HG03108 (cell line): ENCODE measurements around the gene ANKMY1.
"Not testable (repeated sequence)": the region's sequence is repeated elsewhere in the genome, so short reads cannot be mapped to it uniquely, and the experiment has no call there.

Experiments
- ATAC-seq: cut with Tn5 transposase; IDR thresholded peaks from one replicate; pipeline ENCODE4 v1.9.1; 2021; ENCODE audit warnings: moderate library complexity; ENCODE audit not compliant: unreplicated experiment

Gene ANKMY1

GRCh38 chr2:240555541-240556250, 2.1 kb downstream of the ANKMY1 start:
- no peak for ATAC-seq

GRCh38 chr2:240554767-240555493, 2.9 kb downstream of the ANKMY1 start:
- ATAC-seq = no peak

GRCh38 chr2:240553956-240554480, 3.8 kb downstream of the ANKMY1 start:
- no peak for ATAC-seq

DNA sequence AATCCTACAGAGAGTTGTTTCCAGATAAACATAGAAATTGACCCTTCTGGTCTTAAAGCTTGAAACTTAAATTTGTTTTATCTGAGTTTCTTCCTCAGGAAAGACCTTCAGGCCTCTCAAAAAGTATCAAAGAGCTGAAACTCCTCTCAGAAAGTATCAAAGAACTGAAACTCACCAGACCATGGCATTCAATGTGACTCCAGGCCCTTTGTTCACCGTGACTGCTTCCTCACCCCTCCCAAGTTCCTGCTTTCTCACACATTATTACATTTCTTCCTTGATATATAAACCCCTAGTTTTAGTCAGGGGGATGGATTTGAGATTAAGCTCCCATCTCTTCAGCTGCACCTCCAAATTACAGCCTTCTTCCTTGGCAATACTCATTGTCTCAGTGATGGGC, 6.0 kb downstream of the ANKMY1 start:
- no peak for ATAC-seq

GRCh38 chr2:240551288-240551687, 6.5 kb downstream of the ANKMY1 start:
- ATAC-seq = no peak

DNA sequence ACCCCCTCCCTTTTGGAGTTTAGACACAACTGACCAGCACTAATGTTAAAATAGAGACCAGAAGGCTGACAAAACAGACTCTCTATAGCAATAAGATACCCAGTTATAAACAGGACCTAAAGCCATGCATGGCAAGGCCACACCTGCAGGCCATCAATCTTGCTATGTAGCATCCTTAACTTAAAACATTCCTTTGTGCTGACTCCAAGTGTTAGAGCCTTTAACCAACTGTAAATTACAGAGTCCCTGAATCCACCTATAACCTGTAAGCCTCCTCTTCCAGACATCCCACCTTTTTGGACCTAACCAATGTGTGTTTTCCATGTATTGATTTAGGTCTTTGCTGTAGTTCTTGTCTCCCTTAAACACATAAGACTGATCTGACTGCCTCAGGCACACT, 17.9 kb downstream of the ANKMY1 start:
- ATAC-seq = no peak

GRCh38 chr2:240539101-240539500, 18.7 kb downstream of the ANKMY1 start:
- ATAC-seq = not testable (repeated sequence)

- ATAC-seq = no peak
Measured at GRCh38 chr2:240538031-240538780, 19.6 kb downstream of the ANKMY1 start.

DNA sequence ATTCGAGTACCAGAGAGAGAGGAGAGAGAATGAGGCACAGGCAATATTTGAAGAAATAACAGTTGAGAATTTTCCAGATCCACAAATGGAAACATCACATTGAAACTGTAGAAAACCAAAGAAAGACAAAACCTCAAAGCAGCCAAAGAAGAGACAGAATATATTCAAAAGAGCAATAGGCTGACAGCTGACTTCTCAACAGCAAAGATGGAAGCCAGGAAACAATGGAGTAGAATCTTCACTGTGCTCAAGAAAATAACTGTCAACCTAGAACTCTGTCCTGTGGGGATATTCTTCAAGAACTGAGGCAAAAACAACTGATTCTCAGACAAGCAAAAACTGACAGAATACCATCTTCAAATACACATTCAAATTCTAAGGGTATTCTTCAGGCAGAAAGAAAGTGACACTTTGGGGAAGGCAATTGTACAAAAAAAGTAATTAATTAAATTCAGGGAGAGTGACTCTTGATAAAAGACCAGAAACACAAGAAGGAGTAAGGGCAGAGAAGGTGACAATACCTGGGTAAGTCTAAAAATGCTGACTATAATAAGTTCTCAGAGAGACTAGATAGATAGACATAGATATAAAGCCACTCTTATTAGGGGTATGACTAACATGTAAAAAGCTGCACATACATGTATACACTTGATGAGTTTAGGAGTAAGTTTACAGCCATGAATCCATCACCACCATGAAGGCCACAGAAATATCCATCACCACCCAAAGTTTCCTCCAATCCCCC, 25.6 kb downstream of the ANKMY1 start:
- no peak for ATAC-seq

- ATAC-seq = no peak
Measured at GRCh38 chr2:240531038-240531437, 26.8 kb downstream of the ANKMY1 start.

- ATAC-seq = no peak
Measured at GRCh38 chr2:240530181-240530580, 27.6 kb downstream of the ANKMY1 start.

GRCh38 chr2:240529344-240529999, 28.3 kb downstream of the ANKMY1 start:
- ATAC-seq = no peak

DNA sequence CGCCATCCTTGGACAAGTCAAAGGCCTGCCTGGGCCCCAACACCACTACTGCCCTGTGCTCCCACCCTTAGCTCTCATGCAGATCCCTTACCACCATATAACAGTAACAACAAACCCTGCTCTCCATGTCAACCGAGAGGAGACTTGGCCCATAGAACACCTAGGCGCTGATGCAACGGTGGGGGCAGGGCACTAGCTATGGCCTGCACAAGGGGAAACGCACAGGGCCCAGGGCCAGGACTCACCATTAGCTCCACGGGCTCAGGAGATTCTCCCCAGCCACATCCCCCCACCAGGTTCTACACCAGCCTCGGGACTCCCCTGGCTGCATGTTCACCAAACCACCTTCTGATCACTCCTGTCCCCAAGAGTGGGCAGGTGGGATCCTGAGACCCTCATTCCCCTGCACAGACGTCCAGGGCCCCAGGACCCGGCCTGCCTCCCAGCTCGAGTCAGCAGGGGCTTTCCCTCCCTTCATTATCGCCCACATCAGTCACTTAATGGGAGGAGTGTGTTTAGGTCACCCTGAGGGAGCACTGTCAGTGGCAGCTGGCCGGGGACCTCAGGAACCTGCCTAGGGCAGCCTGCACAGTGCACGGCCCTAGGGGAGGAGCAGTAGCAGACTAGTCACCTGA, 29.3 kb downstream of the ANKMY1 start:
- ATAC-seq = no peak

DNA sequence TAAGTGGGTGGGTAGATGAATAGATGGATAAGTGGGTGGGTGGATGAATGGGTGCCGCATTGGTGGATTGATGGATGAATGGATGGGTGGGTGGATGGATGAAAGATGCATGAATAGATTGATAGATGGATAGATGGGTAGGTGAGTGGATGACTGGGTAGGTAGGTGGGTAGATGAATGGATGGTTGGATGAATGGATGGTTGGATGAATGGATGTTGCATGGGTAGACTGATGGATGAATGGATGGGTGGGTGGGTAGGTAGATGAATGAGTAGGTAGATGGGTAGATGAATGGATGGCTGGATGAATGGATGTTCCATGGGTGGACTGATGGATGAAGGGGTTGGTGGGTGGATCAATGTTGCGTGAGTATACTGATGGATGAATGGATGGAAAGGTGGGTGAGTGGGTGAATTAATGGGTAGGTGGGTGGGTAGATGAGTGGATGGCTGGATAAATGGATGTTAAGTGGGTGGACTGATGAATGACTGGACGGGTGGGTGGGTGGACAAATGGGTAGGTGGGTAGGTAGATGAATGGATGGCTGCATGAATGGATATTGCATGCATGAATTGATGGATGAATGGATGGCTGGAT, 30.5 kb downstream of the ANKMY1 start:
- no peak for ATAC-seq

GRCh38 chr2:240526521-240526920, 31.3 kb downstream of the ANKMY1 start:
- ATAC-seq = no peak

DNA sequence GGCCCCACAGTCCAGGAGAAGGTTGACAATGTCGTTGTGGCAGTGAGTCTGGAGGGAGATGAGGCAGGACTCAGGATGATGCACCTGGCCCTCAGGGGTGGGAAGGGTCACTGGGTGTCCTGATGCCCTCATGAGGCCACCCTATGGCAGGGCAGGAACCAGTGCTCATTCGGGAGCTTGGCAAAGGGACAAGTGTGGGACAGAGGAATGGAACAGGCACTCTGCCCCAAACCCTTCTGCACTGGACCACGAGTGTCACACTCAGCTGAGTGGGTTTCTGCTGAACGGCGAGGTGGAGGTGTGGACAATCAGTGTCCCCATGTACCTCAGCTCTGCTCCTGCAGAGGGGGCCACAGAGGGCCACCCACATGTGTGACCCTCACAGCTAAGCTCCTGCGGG, 32.0 kb downstream of the ANKMY1 start:
- no peak for ATAC-seq

DNA sequence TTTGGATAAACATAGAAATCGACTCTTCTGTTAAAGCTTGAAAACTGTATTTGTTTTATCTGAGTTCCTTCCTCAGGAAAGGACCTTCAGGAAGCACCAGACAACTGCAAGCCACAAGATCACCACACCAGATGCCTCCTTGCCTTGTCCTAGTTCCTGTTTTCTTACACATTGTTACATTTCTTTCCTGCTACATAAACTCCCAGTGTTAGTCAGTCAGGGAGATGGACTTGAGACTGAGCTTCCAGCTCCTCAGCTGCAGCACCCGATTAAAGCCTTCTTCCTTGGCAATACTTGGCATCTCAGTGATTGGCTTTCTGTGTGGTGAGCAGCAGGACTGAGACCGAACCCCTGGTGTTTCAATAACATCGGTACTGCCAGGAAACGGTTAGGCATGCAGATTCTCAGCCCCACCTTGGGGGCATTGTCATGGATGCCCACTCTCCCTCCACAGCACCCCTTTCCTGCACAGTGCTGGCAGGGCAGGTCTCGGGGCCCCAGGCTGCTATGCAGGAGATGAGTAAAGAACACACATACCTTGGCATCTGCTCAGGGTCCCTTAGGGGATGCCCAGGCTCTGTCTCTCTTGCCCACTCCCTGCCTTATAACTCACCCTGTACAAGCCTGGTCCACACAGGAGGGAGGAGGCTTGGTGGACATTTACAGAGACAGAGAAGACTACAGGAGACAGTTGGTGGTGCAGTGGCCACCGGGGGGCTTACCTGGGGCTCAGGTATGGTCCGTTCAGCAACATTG, 32.6 kb downstream of the ANKMY1 start:
- no peak for ATAC-seq

- ATAC-seq = no peak
Measured at GRCh38 chr2:240523451-240524281, 34.1 kb downstream of the ANKMY1 start.
